Tibial nerve (tissue), 4 donors: ENCODE results near the gene MARCHF3. TPM values are rescaled to one million over a fixed set of nuclear protein-coding genes. Genes with fewer than 3 reads are reported as not detected.
A peak's percentile ranks its signal among the peaks of the same experiment; 100 is the strongest.
"Not testable (repeated sequence)": the region's sequence is repeated elsewhere in the genome, so short reads cannot be mapped to it uniquely, and the experiment has no call there.

Experiments
- DNase-seq, 2 donors: peaks; one replicate each; pipeline ENCODE4 v3.0.0-alpha.2; 2019; ENCODE audit warnings: low spot score in 2 of 2
- H3K27ac ChIP-seq, 4 donors: fragments of 200-600 bp; sonication (generic) in 3 of 4; one replicate each; pipeline ENCODE4 v1.5.1; 2017 to 2019; ENCODE audit warnings: mild to moderate bottlenecking in 1 of 4
- H3K27me3 ChIP-seq, 2 donors: fragments of 200-600 bp; sonication (generic) in 1 of 2; one replicate each; pipeline versions ENCODE4 v1.5.1 to v1.6.0; 2017 to 2019
- H3K36me3 ChIP-seq, 3 donors: fragments of 200-600 bp; sonication (generic); one replicate each; pipeline ENCODE4 v1.5.1; 2018 to 2019
- H3K4me1 ChIP-seq, 4 donors: fragments of 200-600 bp; sonication (generic) in 3 of 4; one replicate each; pipeline ENCODE4 v1.5.1; 2017 to 2019
- H3K4me3 ChIP-seq, 4 donors: fragments of 200-600 bp; sonication (generic) in 3 of 4; one replicate each; pipeline ENCODE4 v1.5.1; 2017 to 2019; ENCODE audit warnings: mild to moderate bottlenecking in 1 of 4, moderate library complexity in 1 of 4
- H3K9me3 ChIP-seq, 4 donors: fragments of 200-600 bp; sonication (generic) in 3 of 4; one replicate each; pipeline ENCODE4 v1.5.1; 2017 to 2019
- EP300 ChIP-seq, 2 donors: sonication (generic); formaldehyde crosslinking; IDR thresholded peaks; one replicate each; pipeline ENCODE4 v1.6.1; 2017; ENCODE audit warnings: antibody characterized with exemption in 2 of 2, mild to moderate bottlenecking in 1 of 2
- POLR2A ChIP-seq, 2 donors: fragments of 450-650 bp; IDR thresholded peaks; one replicate each; pipeline ENCODE4 v1.6.1; 2017; ENCODE audit warnings: antibody characterized with exemption in 2 of 2, mild to moderate bottlenecking in 2 of 2, moderate library complexity in 2 of 2
- WGBS, 2 donors: methylation state at CpG; one replicate each; pipeline ENCODE4 v1.1.5; 2018; 5-methylcytosine and 5-hydroxymethylcytosine counted together
- total RNA-seq, 4 donors: library from RNA; depleted of rRNA; stranded (reverse); fragments of >200 nt; gene quantifications; one replicate each; pipeline ENCODE4 v1.1.0, GENCODE V29; 2016
- TF ChIP-seq, protein P1 (sequence below), 5 experiments: fragments of 200-600 bp in 3 of 5; fragments of 450-650 bp in 2 of 5; sonication (generic) in 3 of 5; IDR thresholded peaks; one replicate each; pipeline ENCODE4 v1.5.1; 2016 to 2019; ENCODE audit warnings: antibody characterized with exemption in 5 of 5, mild to moderate bottlenecking in 3 of 5, moderate library complexity in 2 of 5

MARCHF3 gene
- total RNA-seq, 4 donors from 2014 or later: 1.8 to 8.7 (median 4.7) TPM

DNA sequence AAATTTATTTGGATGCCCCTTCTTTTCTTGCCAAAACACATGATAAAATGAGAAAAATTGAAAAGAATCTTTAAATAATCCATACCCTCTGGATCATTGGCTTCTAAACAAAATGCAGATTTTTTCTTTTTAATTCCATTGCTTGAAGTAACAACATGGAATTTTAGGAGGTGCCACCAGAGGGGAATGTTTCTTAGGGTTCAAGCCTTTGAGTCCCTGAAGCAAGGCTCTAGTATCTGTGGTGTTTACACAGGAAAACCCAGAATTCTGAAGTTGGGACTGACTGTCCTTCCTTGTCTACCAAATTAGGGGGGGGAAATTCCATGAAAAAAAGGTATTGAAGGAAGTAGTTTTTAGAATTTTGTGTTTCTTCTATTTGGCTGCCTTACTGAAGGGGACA, 184.0 kb downstream of the MARCHF3 start:
- no peaks in the 10 kb centered on the region for H3K27me3 ChIP-seq
- peaks cover 0 to 44% (median 19%) of the 10 kb centered on the region in 4 donors for H3K4me1 ChIP-seq
- TF ChIP-seq EP300 (IDR thresholded peaks at IDR 0.05) (no peak), POLR2A (IDR thresholded peaks at IDR 0.05) (no peak)
- TF ChIP-seq, protein P1, sequence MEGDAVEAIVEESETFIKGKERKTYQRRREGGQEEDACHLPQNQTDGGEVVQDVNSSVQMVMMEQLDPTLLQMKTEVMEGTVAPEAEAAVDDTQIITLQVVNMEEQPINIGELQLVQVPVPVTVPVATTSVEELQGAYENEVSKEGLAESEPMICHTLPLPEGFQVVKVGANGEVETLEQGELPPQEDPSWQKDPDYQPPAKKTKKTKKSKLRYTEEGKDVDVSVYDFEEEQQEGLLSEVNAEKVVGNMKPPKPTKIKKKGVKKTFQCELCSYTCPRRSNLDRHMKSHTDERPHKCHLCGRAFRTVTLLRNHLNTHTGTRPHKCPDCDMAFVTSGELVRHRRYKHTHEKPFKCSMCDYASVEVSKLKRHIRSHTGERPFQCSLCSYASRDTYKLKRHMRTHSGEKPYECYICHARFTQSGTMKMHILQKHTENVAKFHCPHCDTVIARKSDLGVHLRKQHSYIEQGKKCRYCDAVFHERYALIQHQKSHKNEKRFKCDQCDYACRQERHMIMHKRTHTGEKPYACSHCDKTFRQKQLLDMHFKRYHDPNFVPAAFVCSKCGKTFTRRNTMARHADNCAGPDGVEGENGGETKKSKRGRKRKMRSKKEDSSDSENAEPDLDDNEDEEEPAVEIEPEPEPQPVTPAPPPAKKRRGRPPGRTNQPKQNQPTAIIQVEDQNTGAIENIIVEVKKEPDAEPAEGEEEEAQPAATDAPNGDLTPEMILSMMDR (IDR thresholded peaks at IDR 0.05): no peak
- no peaks in the 10 kb centered on the region for H3K9me3 ChIP-seq
- peak overlapping the region in 3 of 4 donors; percentile 24 to 89 (median 84) for H3K27ac ChIP-seq
- no peak for DNase-seq
- H3K36me3 ChIP-seq: no peaks in the 10 kb centered on the region
- H3K4me3 ChIP-seq: no peak overlapping the region

DNA sequence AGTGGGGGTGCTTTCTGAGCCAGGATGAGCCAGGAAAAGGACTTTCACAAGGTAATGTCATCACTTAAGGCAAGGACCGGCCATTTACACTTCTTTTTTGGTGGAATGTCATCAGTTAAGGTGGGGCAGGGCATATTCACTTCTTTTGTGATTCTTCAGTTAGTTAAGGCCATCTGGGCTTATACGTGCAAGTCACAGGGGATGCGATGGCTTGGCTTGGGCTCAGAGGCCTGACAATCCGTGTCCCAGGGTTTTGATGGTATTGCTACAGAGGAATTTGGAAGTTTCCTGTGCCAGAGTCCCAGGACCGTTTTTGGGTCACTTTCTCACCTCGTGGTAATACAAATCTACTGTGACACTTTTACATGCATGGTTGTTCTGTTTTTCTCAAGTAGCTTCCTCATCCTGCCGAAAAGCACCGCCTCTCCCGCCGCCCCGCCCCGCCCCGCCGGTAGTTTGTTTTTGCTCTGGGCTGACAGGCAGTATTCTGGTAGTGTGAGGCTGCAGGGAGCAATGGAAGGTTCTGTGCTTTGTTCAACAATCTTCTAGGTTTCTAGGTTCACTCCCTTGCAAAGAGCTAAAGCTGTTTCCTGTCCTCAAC, 184.8 kb downstream of the MARCHF3 start:
- Histone ChIP-seq H3K27ac (peak overlapping the region in 2 of 4 donors; percentile 56 to 84), H3K4me1 (peaks cover 0 to 44% (median 18%) of the 10 kb centered on the region in 4 donors)
- H3K9me3 ChIP-seq, H3K36me3 ChIP-seq, H3K27me3 ChIP-seq, H3K4me3 ChIP-seq: not testable (repeated sequence)
- WGBS, 2 donors: 32 to 40% methylated on average over 14 of the region's 14 CpGs
- peak in 1 of 2 donors; percentile 28 for DNase-seq

DNA sequence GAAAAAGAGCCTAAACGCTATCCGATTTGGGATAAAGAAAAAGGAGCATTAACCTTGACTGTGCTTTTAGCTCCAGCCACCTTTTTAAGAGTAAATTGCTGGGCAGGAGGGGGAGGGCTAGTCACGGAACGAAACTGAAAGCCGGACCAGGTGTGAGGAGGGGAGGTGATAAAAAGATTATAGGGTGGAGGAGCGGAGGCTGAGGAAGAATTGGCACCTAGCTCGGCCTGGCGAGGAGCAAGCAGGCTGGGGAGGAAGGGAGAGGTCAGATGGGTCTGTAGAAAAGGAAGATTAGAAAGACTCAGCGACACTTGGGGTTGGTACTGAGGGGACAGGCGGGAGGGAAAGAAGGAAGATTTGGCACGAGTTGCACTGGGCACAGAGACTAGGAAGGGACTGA, 187.0 kb downstream of the MARCHF3 start:
- DNase-seq, H3K9me3 ChIP-seq, H3K27me3 ChIP-seq, H3K27ac ChIP-seq, H3K36me3 ChIP-seq, H3K4me3 ChIP-seq: not testable (repeated sequence)
- peaks cover 0 to 30% (median 15%) of the 10 kb centered on the region in 4 donors for H3K4me1 ChIP-seq
- WGBS, 2 donors: 81 to 82% methylated on average over 11 of the region's 11 CpGs

DNA sequence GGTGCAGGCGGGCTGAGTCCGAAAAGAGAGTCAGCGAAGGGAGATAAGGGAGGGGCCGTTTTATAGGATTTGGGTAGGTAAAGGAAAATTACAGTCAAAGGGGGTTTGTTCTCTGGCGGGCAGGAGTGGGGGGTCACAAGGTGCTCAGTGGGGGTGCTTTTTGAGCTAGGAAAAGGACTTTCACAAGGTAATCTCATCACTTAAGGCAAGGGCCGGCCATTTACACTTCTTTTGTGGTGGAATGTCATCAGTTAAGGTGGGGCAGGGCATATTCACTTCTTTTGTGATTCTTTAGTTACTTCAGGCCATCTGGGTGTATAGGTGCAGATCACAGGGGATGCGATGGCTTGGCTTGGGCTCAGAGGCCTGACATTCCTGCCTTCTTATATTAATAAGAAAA, 191.0 kb downstream of the MARCHF3 start:
- DNase-seq, H3K4me3 ChIP-seq, H3K36me3 ChIP-seq, H3K4me1 ChIP-seq, H3K27me3 ChIP-seq, H3K9me3 ChIP-seq, H3K27ac ChIP-seq: not testable (repeated sequence)
- 95 to 96% methylated on average over 7 of the region's 7 CpGs for WGBS, 2 donors

DNA sequence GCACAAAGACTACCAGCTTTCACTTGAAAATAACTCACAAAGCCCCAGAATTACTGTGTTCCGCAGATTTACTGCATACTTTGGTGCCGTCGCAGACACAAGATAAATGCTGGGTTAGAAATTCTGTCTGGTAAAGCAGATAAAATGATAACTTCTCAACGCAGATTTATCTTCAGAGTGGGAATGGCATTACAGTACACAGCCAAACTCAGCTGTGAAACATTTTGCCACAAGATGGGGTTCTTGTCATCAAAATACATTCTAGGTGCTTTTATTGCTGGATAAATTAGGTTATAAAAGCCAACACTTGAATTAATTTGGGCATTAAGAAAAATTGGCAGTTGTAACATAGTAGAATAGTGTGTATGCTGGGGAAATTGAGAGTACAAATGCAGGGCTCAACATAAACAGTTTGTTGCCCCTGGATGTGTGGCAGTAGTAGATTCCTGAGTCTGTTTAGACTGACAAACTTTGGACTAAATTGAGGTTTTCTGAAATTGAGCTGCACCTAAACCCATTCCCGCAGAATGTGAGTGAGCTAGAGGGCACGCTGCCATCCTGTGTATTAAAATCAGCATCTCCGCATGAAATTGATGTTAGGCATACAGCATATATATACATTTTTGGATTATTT, 192.3 kb downstream of the MARCHF3 start:
- 80 to 86% methylated on average over 7 of the region's 7 CpGs for WGBS, 2 donors
- no peak overlapping the region for H3K27ac ChIP-seq
- TF ChIP-seq, protein P1 (IDR thresholded peaks at IDR 0.05): peak; percentile 18 to 54 (median 25)
- no peak for TF ChIP-seq EP300 (IDR thresholded peaks at IDR 0.05)

DNA sequence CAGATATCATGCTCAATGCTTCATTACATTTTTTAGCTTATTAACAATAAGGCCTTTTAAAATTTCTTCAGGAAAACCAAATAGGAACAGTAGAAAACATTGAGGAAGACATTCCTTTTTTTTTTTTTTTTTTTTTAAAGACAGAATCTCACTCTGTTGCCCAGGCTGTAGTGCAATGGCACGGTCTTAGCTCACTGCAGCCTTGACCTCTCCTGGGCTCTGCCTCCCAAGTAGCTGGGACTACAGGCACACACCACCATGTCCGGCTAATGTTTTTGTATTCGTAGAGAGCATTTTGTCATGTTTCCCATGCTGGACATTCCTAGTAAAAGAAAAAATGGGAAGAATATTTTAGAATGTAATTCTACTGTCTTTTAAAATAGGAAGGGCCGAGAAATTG, 193.1 kb downstream of the MARCHF3 start:
- Histone ChIP-seq H3K36me3 (no peaks in the 10 kb centered on the region), H3K27ac (no peak overlapping the region), H3K27me3 (no peaks in the 10 kb centered on the region), H3K9me3 (no peaks in the 10 kb centered on the region), H3K4me1 (no peaks in the 10 kb centered on the region), H3K4me3 (no peak overlapping the region)
- WGBS, 2 donors: 92 to 97% methylated on average over 4 of the region's 4 CpGs
- TF ChIP-seq, protein P1 (IDR thresholded peaks at IDR 0.05): no peak
- TF ChIP-seq EP300 (IDR thresholded peaks at IDR 0.05): no peak
- no peak for TF ChIP-seq POLR2A (IDR thresholded peaks at IDR 0.05)
- no peak for DNase-seq

More for the DNA sequence above, 192.3 kb downstream of the MARCHF3 start:
- Histone ChIP-seq H3K9me3 (no peaks in the 10 kb centered on the region), H3K27me3 (no peaks in the 10 kb centered on the region), H3K4me1 (no peaks in the 10 kb centered on the region), H3K36me3 (no peaks in the 10 kb centered on the region), H3K4me3 (no peak overlapping the region)
- DNase-seq: peak in 1 of 2 donors; percentile 40
